Measurements from ENCODE around the gene TMEM143.

TMEM143 gene

GRCh38 chr19:48385461-48386087 is 21.8 kb upstream of the TMEM143 start:
- H3K27ac ChIP-seq, result no peak overlapping the region
- TF ChIP-seq, protein P1, sequence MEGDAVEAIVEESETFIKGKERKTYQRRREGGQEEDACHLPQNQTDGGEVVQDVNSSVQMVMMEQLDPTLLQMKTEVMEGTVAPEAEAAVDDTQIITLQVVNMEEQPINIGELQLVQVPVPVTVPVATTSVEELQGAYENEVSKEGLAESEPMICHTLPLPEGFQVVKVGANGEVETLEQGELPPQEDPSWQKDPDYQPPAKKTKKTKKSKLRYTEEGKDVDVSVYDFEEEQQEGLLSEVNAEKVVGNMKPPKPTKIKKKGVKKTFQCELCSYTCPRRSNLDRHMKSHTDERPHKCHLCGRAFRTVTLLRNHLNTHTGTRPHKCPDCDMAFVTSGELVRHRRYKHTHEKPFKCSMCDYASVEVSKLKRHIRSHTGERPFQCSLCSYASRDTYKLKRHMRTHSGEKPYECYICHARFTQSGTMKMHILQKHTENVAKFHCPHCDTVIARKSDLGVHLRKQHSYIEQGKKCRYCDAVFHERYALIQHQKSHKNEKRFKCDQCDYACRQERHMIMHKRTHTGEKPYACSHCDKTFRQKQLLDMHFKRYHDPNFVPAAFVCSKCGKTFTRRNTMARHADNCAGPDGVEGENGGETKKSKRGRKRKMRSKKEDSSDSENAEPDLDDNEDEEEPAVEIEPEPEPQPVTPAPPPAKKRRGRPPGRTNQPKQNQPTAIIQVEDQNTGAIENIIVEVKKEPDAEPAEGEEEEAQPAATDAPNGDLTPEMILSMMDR (IDR thresholded peaks at IDR 0.05; ENCODE audit: low read depth, low read length), result no peak
- H3K27me3 ChIP-seq (ENCODE audit: insufficient read depth, low read depth, severe bottlenecking), result no peaks in the 10 kb centered on the region
- DNase-seq, result no peak
- H3K36me3 ChIP-seq, result peaks cover 78% of the 10 kb centered on the region
- H3K9me3 ChIP-seq (ENCODE audit: severe bottlenecking), result no peaks in the 10 kb centered on the region
- H3K4me3 ChIP-seq (ENCODE audit: low read depth, low read length), result no peak overlapping the region

DNA sequence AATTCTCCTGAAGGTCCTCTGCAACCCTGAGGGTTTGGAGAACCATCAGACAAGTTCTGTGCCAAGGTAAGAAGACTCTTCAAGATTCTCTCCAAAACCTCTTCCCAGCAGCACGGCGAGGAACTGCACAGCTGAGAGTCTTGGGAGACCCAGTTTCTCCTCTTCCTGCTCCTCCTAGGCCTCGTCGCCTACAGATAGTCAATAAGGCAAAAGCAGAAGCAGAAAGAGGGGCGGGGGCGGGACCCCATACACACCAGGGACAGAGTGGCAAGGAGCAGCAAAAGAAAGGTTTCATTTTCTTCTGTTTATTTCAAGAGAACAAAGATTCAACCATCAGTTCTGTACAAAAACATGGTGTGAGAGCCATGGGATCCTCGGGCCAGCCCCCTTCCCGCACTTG is 18.5 kb upstream of the TMEM143 start:
- Histone ChIP-seq H3K4me3 (ENCODE audit: low read depth, low read length) (no peak overlapping the region), H3K9me3 (ENCODE audit: severe bottlenecking) (no peaks in the 10 kb centered on the region), H3K36me3 (peaks cover 55% of the 10 kb centered on the region), H3K27ac (no peak overlapping the region), H3K27me3 (ENCODE audit: insufficient read depth, low read depth, severe bottlenecking) (no peaks in the 10 kb centered on the region)
- DNase-seq, result no peak
- TF ChIP-seq, protein P1 (IDR thresholded peaks at IDR 0.05; ENCODE audit: low read depth, low read length), result no peak

- Histone ChIP-seq H3K27ac (no peak overlapping the region), H3K4me3 (ENCODE audit: low read depth, low read length) (no peak overlapping the region), H3K27me3 (ENCODE audit: insufficient read depth, low read depth, severe bottlenecking) (no peaks in the 10 kb centered on the region), H3K36me3 (peaks cover 47% of the 10 kb centered on the region), H3K9me3 (ENCODE audit: severe bottlenecking) (no peaks in the 10 kb centered on the region)
- no peak for DNase-seq
- TF ChIP-seq, protein P1 (IDR thresholded peaks at IDR 0.05; ENCODE audit: low read depth, low read length), result no peak
Measured at GRCh38 chr19:48381178-48381950, 17.6 kb upstream of the TMEM143 start.

- no peak overlapping the region for H3K27ac ChIP-seq
- H3K4me3 ChIP-seq (ENCODE audit: low read depth, low read length), result no peak overlapping the region
- H3K36me3 ChIP-seq, result peaks cover 28% of the 10 kb centered on the region
- H3K27me3 ChIP-seq (ENCODE audit: insufficient read depth, low read depth, severe bottlenecking), result no peaks in the 10 kb centered on the region
- H3K9me3 ChIP-seq (ENCODE audit: severe bottlenecking), result no peaks in the 10 kb centered on the region
- no peak for DNase-seq
- TF ChIP-seq, protein P1 (IDR thresholded peaks at IDR 0.05; ENCODE audit: low read depth, low read length), result no peak
Measured at GRCh38 chr19:48379058-48379457, 15.3 kb upstream of the TMEM143 start.

DNA sequence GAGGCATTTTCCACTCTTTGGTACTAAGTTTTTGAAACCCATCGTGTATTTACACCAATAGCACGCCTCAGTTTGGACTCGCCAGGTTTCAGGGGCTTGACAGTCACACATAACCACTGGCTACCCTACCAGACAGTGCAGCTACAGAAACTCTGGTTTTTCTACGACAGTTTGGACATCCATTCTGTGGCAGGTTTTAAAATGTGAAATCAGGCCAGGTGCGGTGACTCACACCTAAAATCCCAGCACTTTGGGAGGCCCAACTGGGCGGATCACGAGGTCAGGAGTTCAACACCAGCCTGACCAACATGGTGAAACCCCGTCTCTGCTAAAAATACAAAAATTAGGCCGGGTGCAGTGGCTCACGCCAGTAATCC is 14.4 kb upstream of the TMEM143 start:
- no peaks in the 10 kb centered on the region for H3K9me3 ChIP-seq (ENCODE audit: severe bottlenecking)
- DNase-seq, result no peak
- peaks cover 19% of the 10 kb centered on the region for H3K36me3 ChIP-seq
- H3K27ac ChIP-seq, result no peak overlapping the region
- H3K27me3 ChIP-seq (ENCODE audit: insufficient read depth, low read depth, severe bottlenecking), result no peaks in the 10 kb centered on the region
- H3K4me3 ChIP-seq (ENCODE audit: low read depth, low read length), result no peak overlapping the region
- TF ChIP-seq, protein P1 (IDR thresholded peaks at IDR 0.05; ENCODE audit: low read depth, low read length), result no peak

Data from WERI-Rb-1 (cell line).